Transverse colon (tissue), 4 donors: Measurements from ENCODE around the gene NUCKS1.

Source experiments
- CTCF ChIP-seq, 5 experiments: fragments of 200-600 bp in 3 of 5; fragments of 450-650 bp in 2 of 5; sonication (generic) in 3 of 5; IDR thresholded peaks; 1 replicate in 2 of 5; 2 replicates in 3 of 5; pipeline ENCODE4 v1.5.1; 2016 to 2017; ENCODE audit warnings: antibody characterized with exemption in 5 of 5, inconsistent platforms in 3 of 5, mild to moderate bottlenecking in 2 of 5, moderate library complexity in 1 of 5
- EP300 ChIP-seq: sonication (generic); formaldehyde crosslinking; IDR thresholded peaks from one replicate; pipeline ENCODE4 v1.6.1; 2017; ENCODE audit warnings: antibody characterized with exemption, low read depth
- POLR2A ChIP-seq: fragments of 450-650 bp; IDR thresholded peaks from one replicate; pipeline ENCODE4 v1.6.1; 2016; ENCODE audit warnings: antibody characterized with exemption, mild to moderate bottlenecking, moderate library complexity
- POLR2AphosphoS5 ChIP-seq, 3 donors: sonication (generic); formaldehyde crosslinking; IDR thresholded peaks; one replicate each; pipeline ENCODE4 v1.6.1; 2016; ENCODE audit warnings: antibody characterized with exemption in 3 of 3

GRCh38 chr1:205688171-205689080 is 61.6 kb downstream of the NUCKS1 start:
- no peak for TF ChIP-seq POLR2A
- no peak for TF ChIP-seq CTCF (IDR thresholded peaks at IDR 0.05)
- TF ChIP-seq EP300 = no peak
- no peak for TF ChIP-seq POLR2AphosphoS5 (IDR thresholded peaks at IDR 0.05)
